ENCODE results near the gene MAD1L1. TPM values are rescaled to one million over a fixed set of nuclear protein-coding genes. Genes with fewer than 3 reads are reported as not detected.

The MAD1L1 gene
- total and polyA plus RNA-seq, 2 of the 13 experiments (the other 11 are each of a cell fraction or from before 2014, with no cell fraction given): 17.4 to 64.7 TPM

- no peak for DNase-seq (ENCODE audit: low spot score)
- no peak for ATAC-seq
- intact Hi-C loops (cut with micrococcal nuclease; ENCODE audit: unreplicated experiment): no loop called here
Measured at GRCh38 chr7:1809070-1809469, 423.7 kb downstream of the MAD1L1 start.

GRCh38 chr7:1807821-1808600 is 424.7 kb downstream of the MAD1L1 start:
- Histone ChIP-seq H3K27ac (ENCODE audit: extremely low read length, insufficient read depth, low read length) (no peak overlapping the region), H3K27me3 (ENCODE audit: control insufficient read depth in 1 of 2, insufficient read depth in 2 of 2, low read length in 2 of 2) (no peaks in the 10 kb centered on the region), H4K20me1 (ENCODE audit: insufficient read depth, low read length) (no peaks in the 10 kb centered on the region), H3K79me2 (ENCODE audit: insufficient read depth, low read length) (no peaks in the 10 kb centered on the region), H3K36me3 (replicated peaks in 1 of 2; ENCODE audit: control insufficient read depth in 1 of 2, insufficient read depth in 2 of 2, low read length in 2 of 2) (no peaks in the 10 kb centered on the region; a peak in 1 of 5 replicates), H3K9me3 (ENCODE audit: low read length) (no peaks in the 10 kb centered on the region), H3K9ac (ENCODE audit: insufficient read depth, low read depth, low read length) (no peak overlapping the region), H3K4me2 (ENCODE audit: low read depth, low read length) (no peak overlapping the region), H3K4me1 (ENCODE audit: insufficient read depth, low read length) (peaks cover 57% of the 10 kb centered on the region), H2AFZ (ENCODE audit: low read length) (no peak overlapping the region), H3K4me3 (replicated peaks in 1 of 3; ENCODE audit: insufficient read depth in 1 of 3, low read depth in 2 of 3, low read length in 3 of 3) (no peak overlapping the region)
- ATAC-seq (no peak), DNase-seq (ENCODE audit: low spot score) (no peak), FAIRE-seq (no peak)
- in situ Hi-C loops (cut with HindIII; ENCODE audit: extremely low pct_ligation_motif_present, low pct_unique_long_range_greater_than_20kb) (no loop called here), intact Hi-C loops (cut with micrococcal nuclease; ENCODE audit: unreplicated experiment) (no loop called here)
- no peak for TF ChIP-seq U2AF2 (IDR thresholded peaks at IDR 0.05; ENCODE audit: low read depth, low read length)
- TF ChIP-seq ZNF883 (CRISPR knock-in tag; IDR thresholded peaks at IDR 0.05; ENCODE audit: not compliant biosample characterization): no peak
- no peak for TF ChIP-seq BHLHE40 (IDR thresholded peaks at IDR 0.05; ENCODE audit: low read length)
- no peak for TF ChIP-seq ZFP36 (IDR thresholded peaks at IDR 0.05; ENCODE audit: borderline replicate concordance, low read depth, low read length, partially characterized antibody)
- BruUV-seq (replicated peaks): no TSS peak
- 95% methylated on average over 19 of the region's 26 CpGs for WGBS (ENCODE audit: low lambda C conversion rate)
- CTCF ChIA-PET (ENCODE audit: low intra/inter-chr PET ratio, low total read pairs): no interaction called here
- POLR2A ChIA-PET: no interaction called here

More at GRCh38 chr7:1809070-1809469, 423.7 kb downstream of the MAD1L1 start:
- no peak for FAIRE-seq
- H3K27me3 ChIP-seq (ENCODE audit: control insufficient read depth in 1 of 2, insufficient read depth in 2 of 2, low read length in 2 of 2): no peaks in the 10 kb centered on the region
- no TSS peak for BruUV-seq (replicated peaks)
- in situ Hi-C loops (cut with HindIII; ENCODE audit: extremely low pct_ligation_motif_present, low pct_unique_long_range_greater_than_20kb): no loop called here
- CTCF ChIA-PET (ENCODE audit: low intra/inter-chr PET ratio, low total read pairs): no interaction called here
- POLR2A ChIA-PET: no interaction called here
- H3K79me2 ChIP-seq (ENCODE audit: insufficient read depth, low read length): no peaks in the 10 kb centered on the region
- 91% methylated on average over 7 of the region's 7 CpGs for WGBS (ENCODE audit: low lambda C conversion rate)
- no peak overlapping the region for H3K4me3 ChIP-seq (replicated peaks in 1 of 3; ENCODE audit: insufficient read depth in 1 of 3, low read depth in 2 of 3, low read length in 3 of 3)
- no peak overlapping the region for H3K27ac ChIP-seq (ENCODE audit: extremely low read length, insufficient read depth, low read length)
- TF ChIP-seq ZNF652 (CRISPR knock-in tag; IDR thresholded peaks at IDR 0.05; ENCODE audit: borderline replicate concordance, low read depth) (peak; percentile 34; the same call in 1 of the 2 replicates), KDM4B (CRISPR knock-in tag; IDR thresholded peaks at IDR 0.05) (no peak)
- no peaks in the 10 kb centered on the region for H4K20me1 ChIP-seq (ENCODE audit: insufficient read depth, low read length)
- no peaks in the 10 kb centered on the region; a peak in 1 of 5 replicates for H3K36me3 ChIP-seq (replicated peaks in 1 of 2; ENCODE audit: control insufficient read depth in 1 of 2, insufficient read depth in 2 of 2, low read length in 2 of 2)
- H3K9me3 ChIP-seq (ENCODE audit: low read length): no peaks in the 10 kb centered on the region
- no peak overlapping the region for H3K4me2 ChIP-seq (ENCODE audit: low read depth, low read length)
- no peak overlapping the region for H2AFZ ChIP-seq (ENCODE audit: low read length)
- H3K4me1 ChIP-seq (ENCODE audit: insufficient read depth, low read length): peaks cover 49% of the 10 kb centered on the region
- H3K9ac ChIP-seq (ENCODE audit: insufficient read depth, low read depth, low read length): no peak overlapping the region

All from HepG2 (cell line).